GM21423 (cell line): ENCODE measurements around the gene CD69.

Experiments
- ATAC-seq: cut with Tn5 transposase; IDR thresholded peaks from one replicate; pipeline ENCODE4 v1.9.1; 2021; ENCODE audit warnings: mild to moderate bottlenecking, moderate library complexity; ENCODE audit not compliant: unreplicated experiment

Gene CD69

GRCh38 chr12:9782547-9783382, 22.1 kb upstream of the CD69 start:
- ATAC-seq = no peak

GRCh38 chr12:9781360-9781759, 20.7 kb upstream of the CD69 start:
- ATAC-seq = no peak

GRCh38 chr12:9779209-9779608, 18.5 kb upstream of the CD69 start:
- no peak for ATAC-seq

- no peak for ATAC-seq
These were observed 16.1 kb upstream of the CD69 start for GRCh38 chr12:9776781-9777180.

GRCh38 chr12:9773216-9773877, 12.6 kb upstream of the CD69 start:
- no peak for ATAC-seq

GRCh38 chr12:9763025-9763424, 2.3 kb upstream of the CD69 start:
- ATAC-seq = no peak

GRCh38 chr12:9762369-9762768, 1.7 kb upstream of the CD69 start:
- ATAC-seq = no peak

- ATAC-seq = no peak
These were observed 699 bp upstream of the CD69 start for GRCh38 chr12:9761419-9761781.

- no peak for ATAC-seq
These were observed 581 bp downstream of the CD69 start for GRCh38 chr12:9760120-9760519.

GRCh38 chr12:9759694-9760093, 1.0 kb downstream of the CD69 start:
- ATAC-seq = no peak

GRCh38 chr12:9758119-9758518, 2.6 kb downstream of the CD69 start:
- ATAC-seq = no peak

GRCh38 chr12:9757433-9758025, 3.2 kb downstream of the CD69 start:
- ATAC-seq = no peak

- no peak for ATAC-seq
These were observed 4.0 kb downstream of the CD69 start for GRCh38 chr12:9756706-9757105.

GRCh38 chr12:9756170-9756569, 4.5 kb downstream of the CD69 start:
- no peak for ATAC-seq

- ATAC-seq = no peak
These were observed 5.1 kb downstream of the CD69 start for GRCh38 chr12:9755567-9755966.

GRCh38 chr12:9755035-9755434, 5.7 kb downstream of the CD69 start:
- ATAC-seq = no peak

- ATAC-seq = no peak
These were observed 6.4 kb downstream of the CD69 start for GRCh38 chr12:9754099-9754927.

- ATAC-seq = no peak
These were observed 7.2 kb downstream of the CD69 start for GRCh38 chr12:9753498-9753897.

- ATAC-seq = no peak
These were observed 7.6 kb downstream of the CD69 start for GRCh38 chr12:9753073-9753472.

- no peak for ATAC-seq
These were observed 8.4 kb downstream of the CD69 start for GRCh38 chr12:9752145-9752933.
